HG03095 (cell line): ENCODE measurements around the gene BEGAIN.
"Not testable (repeated sequence)": the region's sequence is repeated elsewhere in the genome, so short reads cannot be mapped to it uniquely, and the experiment has no call there.

Source experiments
- ATAC-seq: cut with Tn5 transposase; IDR thresholded peaks from one replicate; pipeline ENCODE4 v1.9.1; 2021; ENCODE audit warnings: moderate library complexity; ENCODE audit not compliant: unreplicated experiment

BEGAIN gene

DNA sequence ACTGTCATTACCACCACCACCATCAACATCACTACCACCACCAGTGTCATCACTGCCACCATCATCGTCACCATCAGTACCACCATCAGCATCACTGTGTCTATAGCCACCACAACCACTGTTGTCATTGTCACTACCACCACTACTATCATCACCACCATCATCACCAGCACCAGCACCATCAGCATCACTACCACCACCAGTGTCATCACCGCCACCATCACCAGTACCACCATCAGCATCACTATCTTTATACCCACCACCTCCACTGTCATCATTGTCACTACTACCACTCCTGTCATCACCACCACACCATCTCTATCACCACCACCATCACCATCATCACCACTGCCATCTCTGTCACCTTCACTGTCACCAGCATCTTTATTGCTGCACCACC lies 60.6 kb downstream of the BEGAIN start:
- no peak for ATAC-seq

DNA sequence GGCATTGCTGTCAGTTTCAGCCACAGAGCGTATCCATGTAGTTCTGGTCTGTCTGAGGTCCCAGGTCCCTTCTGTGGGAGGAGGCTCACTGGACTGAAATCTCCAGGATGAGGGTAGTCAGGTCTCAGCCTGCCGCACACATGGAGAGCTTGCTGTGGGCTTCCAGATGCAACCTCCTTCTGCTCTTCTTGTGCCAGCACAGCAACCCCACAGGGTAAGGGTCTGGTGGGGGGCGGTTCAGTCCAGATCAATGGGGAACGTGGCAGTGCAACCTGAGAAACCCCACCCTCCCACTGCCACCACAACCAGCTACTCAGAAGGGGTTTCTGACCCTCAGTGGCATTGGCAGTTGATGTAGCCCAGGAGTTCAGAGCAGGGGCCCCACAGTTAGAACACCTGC lies 61.2 kb downstream of the BEGAIN start:
- ATAC-seq = no peak

DNA sequence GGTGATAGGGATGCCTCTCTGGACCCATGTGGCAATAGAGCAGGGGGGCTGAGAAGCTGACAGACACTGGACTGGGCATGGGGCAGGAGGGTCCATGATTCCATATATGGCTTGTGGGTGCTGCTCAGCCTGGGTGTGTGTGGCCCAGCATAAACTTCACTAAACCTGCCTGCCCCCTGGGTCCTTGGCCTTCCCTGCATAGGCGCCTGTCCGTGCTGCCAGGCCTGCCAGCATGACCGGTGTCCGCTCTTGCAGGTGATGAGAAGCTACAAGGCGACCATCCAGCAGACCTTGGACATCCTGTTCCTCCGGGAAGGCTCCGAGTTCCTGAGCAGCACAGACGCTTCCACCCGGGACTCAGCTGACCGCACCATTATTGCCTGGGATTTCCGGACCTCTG lies 61.6 kb downstream of the BEGAIN start:
- ATAC-seq = no peak

DNA sequence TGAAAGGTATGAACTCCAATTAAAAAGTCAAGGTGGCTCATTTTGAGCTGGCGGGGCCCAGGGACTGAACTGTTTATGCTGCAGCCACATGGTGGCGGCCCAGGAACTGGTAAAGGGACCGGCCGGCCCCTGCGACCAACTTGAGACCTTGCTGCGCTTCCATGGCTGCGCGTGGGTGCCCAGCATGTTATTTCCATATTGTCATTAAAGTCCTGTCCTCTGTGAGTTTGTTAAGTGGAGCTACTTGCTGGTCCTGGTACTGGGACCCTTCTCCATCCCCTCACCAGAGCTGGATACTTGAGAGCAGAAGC lies 62.3 kb downstream of the BEGAIN start:
- no peak for ATAC-seq

DNA sequence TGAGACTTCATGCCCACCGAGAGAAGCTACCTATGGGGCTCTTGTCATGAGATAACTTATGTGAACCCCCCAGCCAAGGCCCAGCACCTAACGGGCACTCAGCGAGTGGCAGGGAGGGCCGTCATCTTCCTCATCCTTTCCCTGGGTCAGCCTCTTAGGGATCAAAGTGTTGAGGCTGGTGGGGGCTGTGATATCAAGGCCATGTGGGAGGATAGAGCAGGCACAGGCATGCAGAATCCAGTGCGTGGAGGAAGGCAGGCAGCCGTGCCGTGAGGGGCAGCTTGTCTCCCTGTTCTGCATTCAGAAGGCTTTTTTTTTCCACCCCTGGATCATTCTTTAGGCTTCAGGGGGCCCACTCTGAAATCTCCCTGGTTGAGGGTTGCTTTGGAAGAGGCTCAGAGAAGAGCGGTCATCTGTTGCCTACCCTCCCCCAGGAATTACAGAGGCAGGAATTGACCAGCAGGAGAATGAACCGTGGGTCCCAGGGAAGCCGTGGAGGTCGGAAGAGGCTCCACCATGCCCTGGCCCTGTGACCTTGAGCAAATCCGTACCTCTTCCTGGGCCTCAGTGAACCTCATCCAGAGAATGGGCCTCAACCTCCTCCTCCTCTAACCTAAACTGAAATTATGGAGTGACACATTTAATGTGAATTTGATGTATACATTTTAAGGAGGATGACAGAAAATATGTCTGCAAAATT lies 62.8 kb downstream of the BEGAIN start:
- no peak for ATAC-seq

DNA sequence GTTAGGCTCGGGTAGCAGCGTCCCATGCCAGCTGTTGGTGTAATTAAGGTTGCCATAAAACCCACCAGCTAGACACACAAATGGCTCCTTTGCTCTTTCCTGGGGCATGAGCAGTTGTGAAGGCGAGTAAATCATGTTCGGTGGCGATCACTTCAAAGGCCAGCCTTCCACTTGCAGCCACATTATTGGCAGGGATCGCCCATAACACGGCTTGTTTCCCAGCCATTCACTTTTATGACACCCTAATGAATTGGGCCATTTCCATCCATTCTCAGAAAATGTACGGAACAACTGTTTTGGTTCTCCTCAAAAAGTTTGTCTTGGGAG lies 63.4 kb downstream of the BEGAIN start:
- no peak for ATAC-seq

DNA sequence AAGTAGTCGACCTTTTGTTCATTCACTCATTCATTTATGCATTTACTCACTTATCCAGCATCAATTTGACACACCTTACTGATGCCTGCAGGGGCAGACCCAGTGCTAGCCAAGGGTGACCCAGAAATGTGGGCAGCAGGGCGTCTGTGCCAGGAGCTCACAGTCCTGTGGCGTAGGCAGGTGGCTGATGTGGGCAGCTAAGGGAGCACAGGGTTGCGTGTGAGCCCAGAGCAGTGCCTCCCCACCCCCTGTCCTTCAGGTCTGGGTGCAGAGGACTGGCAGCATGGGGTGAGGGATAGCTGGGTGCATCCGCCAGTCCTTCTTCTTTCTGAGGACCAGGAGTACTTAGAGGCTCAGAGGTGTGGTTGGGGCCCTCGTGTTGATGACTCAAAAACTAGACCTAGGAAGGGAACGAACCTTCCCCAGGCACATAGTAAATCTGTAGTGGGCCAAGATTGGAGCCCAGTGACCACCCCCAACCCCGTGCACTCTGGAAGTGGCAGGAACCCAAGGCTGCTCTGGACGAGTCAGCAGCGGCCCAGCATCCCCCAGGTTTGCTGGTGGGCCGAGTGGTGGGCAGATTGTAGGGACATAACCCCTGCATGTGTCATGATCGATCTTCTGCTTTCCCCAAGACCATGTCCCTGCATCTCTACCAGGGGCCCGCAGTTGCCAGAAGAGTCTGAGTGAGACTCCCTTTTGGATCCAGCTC lies 63.9 kb downstream of the BEGAIN start:
- ATAC-seq = no peak

DNA sequence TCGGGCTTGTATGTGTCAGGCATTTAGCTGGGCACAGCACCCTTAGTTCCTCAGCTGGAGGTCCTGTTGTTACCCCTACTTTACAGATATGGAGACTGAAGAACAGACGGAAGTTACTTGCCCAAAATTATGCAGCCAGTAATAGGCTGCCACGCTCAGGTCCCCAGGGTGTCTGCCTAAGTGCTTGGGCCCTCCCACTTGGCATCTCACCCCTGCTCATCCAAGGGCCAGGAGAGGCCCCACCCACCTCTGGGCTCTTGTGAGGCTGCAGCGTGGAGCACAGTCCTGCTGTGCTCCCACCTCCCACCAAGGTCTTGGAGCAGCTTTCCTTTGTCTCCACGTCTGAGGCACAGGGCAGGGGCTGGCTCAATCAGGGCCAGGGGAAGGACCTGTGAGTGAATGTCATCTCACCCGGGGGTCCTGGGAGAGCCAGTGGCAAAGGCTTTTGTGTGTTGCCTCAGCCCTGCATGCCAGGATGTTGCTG lies 64.6 kb downstream of the BEGAIN start:
- ATAC-seq = no peak

DNA sequence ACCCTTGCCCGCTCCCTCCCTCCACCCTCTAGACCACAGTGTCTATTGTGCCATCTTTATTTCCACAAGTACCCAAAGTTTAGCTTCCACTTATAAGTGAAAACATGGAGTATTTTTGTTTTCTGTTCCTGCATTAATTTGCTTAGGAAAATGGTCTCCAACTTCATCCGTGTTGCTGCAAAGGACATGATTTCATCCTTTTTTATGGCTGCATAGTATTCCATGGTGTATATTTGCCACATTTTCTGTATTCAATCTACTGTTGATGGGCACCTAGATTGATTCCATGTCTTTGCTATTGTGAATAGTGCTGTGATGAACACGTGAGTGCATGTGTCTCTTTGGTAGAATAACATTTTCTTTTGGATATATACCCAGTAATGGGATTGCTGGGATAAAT lies 81.2 kb downstream of the BEGAIN start:
- ATAC-seq = not testable (repeated sequence)

DNA sequence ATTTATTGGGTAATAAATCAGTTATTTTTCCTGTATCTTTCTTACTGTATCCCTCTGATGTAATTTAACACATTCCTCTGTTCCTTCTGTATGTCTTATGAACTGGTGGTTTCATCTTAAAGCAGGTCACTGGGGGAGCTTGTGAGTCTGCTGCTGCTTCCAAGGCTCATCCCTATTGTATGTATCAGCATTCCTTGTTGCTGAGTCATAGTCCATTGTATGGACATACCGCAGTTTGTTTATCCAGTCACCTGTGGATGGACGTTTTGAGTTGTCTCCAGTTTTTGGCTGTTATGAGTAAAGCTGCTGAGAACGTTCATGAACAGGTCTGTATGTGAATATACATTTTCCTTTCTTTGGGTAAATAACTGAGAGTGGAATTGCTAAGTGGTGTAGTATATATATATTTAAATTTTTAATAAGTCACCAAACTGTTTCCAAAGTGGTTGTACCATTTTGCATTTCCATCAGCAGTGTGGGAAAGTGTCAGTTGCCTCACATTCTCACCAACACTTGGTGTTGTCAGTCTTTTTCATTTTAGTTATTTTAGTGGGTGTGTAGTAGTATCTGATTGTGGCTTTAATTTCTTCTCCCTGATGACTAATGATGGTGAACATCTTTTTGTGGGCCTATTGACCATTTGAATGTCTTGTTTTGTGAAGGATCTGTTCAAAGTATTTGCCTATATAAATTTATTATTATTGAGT lies 82.7 kb downstream of the BEGAIN start:
- ATAC-seq = no peak

DNA sequence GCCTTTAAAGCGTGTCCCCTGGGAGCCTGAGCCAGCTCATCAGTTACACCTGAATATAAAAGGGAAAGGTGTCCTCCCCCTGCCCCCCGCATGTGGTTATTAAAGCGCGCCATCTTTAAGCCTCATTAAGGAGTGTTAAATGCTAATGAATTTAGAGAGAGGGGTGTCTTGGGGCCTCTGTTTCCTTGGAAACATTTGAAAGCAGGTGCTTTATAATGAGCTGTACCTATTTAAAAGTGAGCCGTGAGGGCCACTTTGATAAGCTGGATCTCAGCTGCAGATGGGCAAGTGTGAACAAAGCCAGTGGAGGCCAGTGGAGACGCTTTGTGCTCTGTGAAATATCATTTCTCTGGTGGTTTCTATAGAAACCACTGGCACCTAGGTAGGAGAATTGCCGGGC lies 84.0 kb downstream of the BEGAIN start:
- no peak for ATAC-seq

DNA sequence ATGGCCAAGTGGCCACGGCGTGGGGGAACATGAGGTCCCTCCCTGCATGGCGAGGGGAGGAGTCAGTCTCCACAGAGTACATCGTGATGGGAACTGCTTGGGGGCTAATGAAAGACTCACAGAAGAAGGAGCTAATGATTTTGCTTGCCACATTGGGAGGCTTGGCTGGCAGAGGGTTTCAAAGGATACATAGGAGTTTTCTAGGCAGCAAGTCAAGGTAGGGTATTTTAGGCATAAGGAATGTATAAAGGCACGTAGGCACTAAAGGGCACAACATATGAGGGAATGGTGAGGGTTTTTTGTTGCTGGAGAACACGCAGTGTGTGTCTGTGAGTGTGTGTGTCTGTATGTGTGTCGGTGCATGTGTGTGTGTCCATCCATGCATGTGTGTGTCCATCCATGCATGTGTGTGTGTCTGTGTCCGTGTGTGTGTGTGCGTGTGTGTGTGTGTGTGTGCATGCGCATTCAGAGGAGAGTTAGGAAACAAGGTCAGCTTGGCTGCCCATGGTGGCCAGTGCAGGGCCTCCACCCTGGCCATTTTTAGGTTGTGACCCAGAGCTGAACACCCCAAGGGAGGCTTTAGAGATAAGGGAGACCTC lies 84.5 kb downstream of the BEGAIN start:
- no peak for ATAC-seq

DNA sequence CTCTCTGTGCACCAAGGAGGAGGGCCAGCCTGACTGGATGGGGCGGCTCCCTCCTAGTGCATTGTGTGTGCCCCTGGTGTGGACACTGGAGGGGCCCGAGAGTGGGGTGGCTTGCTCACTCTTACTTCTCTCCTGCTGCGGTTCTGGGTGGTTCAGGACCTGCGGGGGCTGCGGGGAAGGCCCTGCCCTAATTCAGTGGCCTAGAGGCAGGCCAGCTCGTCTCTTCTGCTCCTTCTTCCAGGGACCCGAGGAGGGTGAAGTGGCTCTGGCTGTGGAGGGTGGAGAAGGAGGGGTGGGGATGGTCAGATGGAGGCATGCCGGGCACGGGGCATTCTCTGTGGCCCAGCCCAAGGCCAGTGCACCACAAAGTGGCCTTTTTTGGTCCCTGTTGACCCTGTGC lies 87.1 kb downstream of the BEGAIN start:
- ATAC-seq = no peak

DNA sequence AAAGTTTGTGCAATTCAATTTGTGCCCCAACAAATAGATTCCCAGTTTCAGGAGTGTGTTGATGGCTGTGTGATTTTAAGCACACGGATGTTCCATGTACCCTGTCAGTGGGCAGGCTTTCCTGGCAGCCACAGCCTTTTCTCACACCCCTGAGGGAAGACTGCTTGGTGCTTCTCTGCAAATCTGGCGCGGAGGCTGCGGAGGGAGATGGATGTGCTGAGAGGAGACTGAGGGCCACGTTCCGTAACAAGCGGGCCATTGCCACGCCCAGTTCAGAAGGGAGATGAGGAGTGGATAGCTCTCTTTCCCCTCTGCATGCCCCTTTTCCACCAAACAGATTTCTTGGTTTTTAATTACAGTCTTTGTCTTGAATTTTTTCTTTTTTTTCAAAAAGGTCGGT lies 89.1 kb downstream of the BEGAIN start:
- ATAC-seq = no peak

DNA sequence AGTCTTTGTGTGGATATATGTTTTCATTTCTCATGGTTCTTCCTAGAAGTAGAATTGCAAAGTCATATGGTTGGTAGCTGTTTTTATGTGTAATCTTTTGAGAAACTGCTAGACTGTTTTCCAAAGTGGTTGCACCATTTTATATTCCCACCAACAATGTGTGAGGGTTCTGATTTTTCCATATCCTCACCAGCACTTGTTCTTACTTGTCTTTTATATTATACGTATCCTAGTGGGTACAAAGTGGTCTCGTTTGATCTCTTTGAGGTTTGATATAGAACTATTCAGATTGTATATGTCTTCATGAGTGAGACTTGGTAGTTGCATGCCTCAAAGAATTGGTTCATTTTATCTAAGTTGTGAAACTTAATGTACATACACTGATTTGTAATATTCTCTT lies 91.3 kb downstream of the BEGAIN start:
- no peak for ATAC-seq

DNA sequence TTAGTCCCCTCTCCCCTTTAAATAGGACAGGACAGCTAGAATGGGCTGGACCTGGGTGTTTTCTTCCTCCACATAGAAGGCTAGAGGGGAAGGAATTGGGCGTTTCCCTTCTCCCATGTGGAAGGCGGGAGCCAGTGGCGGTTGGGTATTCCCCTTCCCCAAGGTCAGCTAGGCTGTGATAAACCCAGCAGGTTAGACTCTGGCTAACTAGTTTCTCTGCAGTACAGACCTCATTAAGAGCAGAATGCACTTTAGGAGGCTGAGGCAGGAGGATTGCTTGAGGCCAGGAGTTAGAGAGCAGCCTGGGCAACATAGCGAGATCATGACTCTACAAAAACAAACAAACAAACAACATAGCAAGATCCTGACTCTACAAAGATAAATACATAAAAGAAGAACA lies 92.6 kb downstream of the BEGAIN start:
- no peak for ATAC-seq

DNA sequence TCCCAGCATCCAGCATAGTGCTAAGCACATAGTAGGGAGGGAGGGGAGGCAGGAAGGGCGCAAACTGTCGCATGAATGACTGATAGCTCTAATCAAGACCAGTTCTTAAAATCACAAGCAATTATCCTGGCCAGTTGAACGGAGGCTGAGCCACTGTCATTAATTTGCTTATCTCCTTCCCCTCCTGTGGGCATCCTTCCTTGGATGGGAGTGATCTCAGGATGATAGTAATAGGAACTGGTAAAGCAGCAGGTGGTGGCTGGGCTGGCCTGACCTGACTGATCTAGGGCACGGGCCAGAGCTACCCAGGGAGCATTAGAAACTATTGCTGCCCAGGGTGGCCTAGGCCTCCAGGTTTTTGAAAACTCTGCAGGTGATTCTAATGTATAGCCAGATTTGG lies 97.0 kb downstream of the BEGAIN start:
- no peak for ATAC-seq

DNA sequence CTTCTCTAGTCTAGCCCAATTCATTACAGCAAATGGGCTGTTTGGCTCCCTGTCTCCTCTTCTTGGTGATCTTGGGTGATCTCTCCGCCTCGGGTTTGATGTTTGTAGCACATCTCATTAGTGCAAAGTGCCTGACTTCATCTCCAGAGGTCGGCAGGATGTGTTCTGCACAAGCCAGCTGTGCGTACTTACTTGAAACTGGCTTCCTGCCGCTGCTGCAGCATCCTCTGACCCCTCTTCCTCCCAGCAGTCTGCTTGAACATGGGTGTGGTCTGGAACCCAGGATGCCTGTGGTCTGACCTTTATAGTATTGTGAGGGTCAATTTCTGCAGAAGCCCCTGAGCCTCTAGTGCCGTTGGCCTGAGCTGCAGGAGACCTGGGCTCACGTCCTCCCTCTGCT lies 99.2 kb downstream of the BEGAIN start:
- no peak for ATAC-seq

DNA sequence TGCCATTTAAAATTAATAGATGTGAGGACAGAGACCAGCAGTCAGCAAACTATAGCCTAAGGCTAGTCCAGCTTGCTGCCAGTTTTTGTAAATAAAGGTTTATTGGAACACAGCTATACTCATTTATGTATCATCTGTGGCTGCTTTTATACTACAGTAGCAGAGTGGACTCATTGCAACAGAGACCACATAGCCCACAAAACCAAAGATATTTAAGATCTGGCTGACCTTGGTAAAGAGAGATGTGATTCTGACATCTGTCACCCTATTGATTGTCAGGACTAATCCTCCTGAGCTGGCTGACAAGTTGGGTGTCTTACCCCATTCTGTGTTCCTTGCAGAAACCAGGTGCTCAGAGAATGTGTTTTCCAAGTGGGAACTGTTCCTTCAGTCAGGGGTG lies 99.9 kb downstream of the BEGAIN start:
- ATAC-seq = no peak
